ENCODE measurements around the gene CLMN.

GRCh38 chr14:95307402-95308041, 12.2 kb downstream of the CLMN start:
- no peak for TF ChIP-seq ZFP1 (CRISPR knock-in tag; IDR thresholded peaks at IDR 0.05)
- no peak for TF ChIP-seq RFX5 (IDR thresholded peaks at IDR 0.05; ENCODE audit: low read depth, low read length)
- no peak for TF ChIP-seq NR2C2 (CRISPR knock-in tag; IDR thresholded peaks at IDR 0.05)
- no peak for TF ChIP-seq NR2C2 (tag; IDR thresholded peaks at IDR 0.05)
- TF ChIP-seq REST (IDR thresholded peaks at IDR 0.05; ENCODE audit: borderline replicate concordance): no peak
- no peak for TF ChIP-seq REST (CRISPR knock-in tag; IDR thresholded peaks at IDR 0.05; ENCODE audit: low read depth)
- TF ChIP-seq EZH2 (IDR thresholded peaks at IDR 0.05; ENCODE audit: borderline replicate concordance, low read depth, low read length): no peak
- no peak for TF ChIP-seq POLR2AphosphoS5 (IDR thresholded peaks at IDR 0.05; ENCODE audit: control insufficient read depth, insufficient read depth, low read depth, low read length)
- TF ChIP-seq NRF1 (conservative IDR thresholded peaks at IDR 0.05 in 1 of 2, IDR thresholded peaks at IDR 0.05 in 1 of 2): no peak
- TF ChIP-seq GATAD2B (IDR thresholded peaks at IDR 0.05; ENCODE audit: borderline replicate concordance): no peak
- no peak for TF ChIP-seq MXI1 (IDR thresholded peaks at IDR 0.05; ENCODE audit: low read depth, low read length)
- TF ChIP-seq DPF2 (IDR thresholded peaks at IDR 0.05): no peak
- TF ChIP-seq CEBPB (tag; IDR thresholded peaks at IDR 0.05): no peak
- TF ChIP-seq RAD21 (CRISPR knock-in tag; conservative IDR thresholded peaks at IDR 0.05 in 1 of 2, IDR thresholded peaks at IDR 0.05 in 1 of 2): no peak
- TF ChIP-seq CTCF (IDR thresholded peaks at IDR 0.05 in 2 of 3, conservative IDR thresholded peaks at IDR 0.05 in 1 of 3; ENCODE audit: insufficient read depth in 2 of 3, low read depth in 1 of 3, low read length in 3 of 3): no peak

All from K562 (cell line).